GM18502 (cell line): ENCODE data around the gene COL9A3.

Experiments used
- ATAC-seq: cut with Tn5 transposase; IDR thresholded peaks from one replicate; pipeline ENCODE4 v1.9.1; 2021; ENCODE audit warnings: mild to moderate bottlenecking; ENCODE audit not compliant: unreplicated experiment, poor library complexity

Gene COL9A3

GRCh38 chr20:62808211-62808865 lies 8.5 kb upstream of the COL9A3 start:
- no peak for ATAC-seq

- no peak for ATAC-seq
Measured at GRCh38 chr20:62809530-62810428, 7.1 kb upstream of the COL9A3 start.

- no peak for ATAC-seq
Measured at GRCh38 chr20:62811320-62811719, 5.5 kb upstream of the COL9A3 start.

- no peak for ATAC-seq
Measured at GRCh38 chr20:62811720-62812119, 5.1 kb upstream of the COL9A3 start.

GRCh38 chr20:62812181-62812906 lies 4.5 kb upstream of the COL9A3 start:
- no peak for ATAC-seq

GRCh38 chr20:62812907-62813200 lies 4.0 kb upstream of the COL9A3 start:
- no peak for ATAC-seq

GRCh38 chr20:62813588-62813987 lies 3.3 kb upstream of the COL9A3 start:
- ATAC-seq = no peak

- ATAC-seq = no peak
Measured at GRCh38 chr20:62814060-62814708, 2.7 kb upstream of the COL9A3 start.

- ATAC-seq = no peak
Measured at GRCh38 chr20:62814709-62815065, 2.2 kb upstream of the COL9A3 start.

GRCh38 chr20:62815066-62815991 lies 1.5 kb upstream of the COL9A3 start:
- ATAC-seq = no peak

- ATAC-seq = no peak
Measured at GRCh38 chr20:62816031-62816883, 593 bp upstream of the COL9A3 start.

- ATAC-seq = no peak
Measured at GRCh38 chr20:62817975-62818591, 1.2 kb downstream of the COL9A3 start.

- no peak for ATAC-seq
Measured at GRCh38 chr20:62818592-62819493, 2.0 kb downstream of the COL9A3 start.

- ATAC-seq = no peak
Measured at GRCh38 chr20:62819494-62820174, 2.8 kb downstream of the COL9A3 start.

GRCh38 chr20:62820208-62820961 lies 3.5 kb downstream of the COL9A3 start:
- ATAC-seq = no peak
